Heart left ventricle (tissue), 16 donors: Measurements from ENCODE around the gene P3H3. TPM values are rescaled to one million over a fixed set of nuclear protein-coding genes. Genes with fewer than 3 reads are reported as not detected.
A peak's percentile ranks its signal among the peaks of the same experiment; 100 is the strongest.

Experiments
- ATAC-seq, 4 donors: fragments of 200-7000 bp; cut with Tn5 transposase; one replicate each; pipeline ENCODE4 v1.9.1; 2020 to 2022; ENCODE audit warnings: moderate library complexity in 4 of 4, mild to moderate bottlenecking in 3 of 4, moderate number of reproducible peaks in 1 of 4
- DNase-seq, 5 donors: peaks; one replicate each; pipeline ENCODE4 v3.0.0-alpha.2; 2020
- H3K27ac ChIP-seq, 12 donors: fragments of 200-600 bp; sonication (generic) in 4 of 12; one replicate each; pipeline versions ENCODE4 v1.5.0 to v1.8.0; 2016 to 2022; ENCODE audit warnings: mild to moderate bottlenecking in 2 of 12
- H3K27me3 ChIP-seq, 9 donors: fragments of 200-600 bp; sonication (generic) in 2 of 9; one replicate each; pipeline versions ENCODE4 v1.5.1 to v1.8.0; 2016 to 2022; ENCODE audit warnings: mild to moderate bottlenecking in 3 of 9
- H3K36me3 ChIP-seq, 9 donors: fragments of 200-600 bp; sonication (generic) in 2 of 9; one replicate each; pipeline versions ENCODE4 v1.5.0 to v1.8.0; 2018 to 2022; ENCODE audit warnings: mild to moderate bottlenecking in 2 of 9
- H3K4me1 ChIP-seq, 12 donors: fragments of 200-600 bp; sonication (generic) in 4 of 12; one replicate each; pipeline versions ENCODE4 v1.5.0 to v1.8.0; 2016 to 2022; ENCODE audit warnings: mild to moderate bottlenecking in 3 of 12
- H3K4me3 ChIP-seq, 12 donors: fragments of 200-600 bp; sonication (generic) in 4 of 12; one replicate each; pipeline versions ENCODE4 v1.5.0 to v1.8.0; 2017 to 2022; ENCODE audit warnings: mild to moderate bottlenecking in 9 of 12, moderate library complexity in 4 of 12
- H3K9me3 ChIP-seq, 12 donors: fragments of 200-600 bp; sonication (generic) in 4 of 12; one replicate each; pipeline versions ENCODE4 v1.5.0 to v1.8.0; 2016 to 2022; ENCODE audit warnings: mild to moderate bottlenecking in 1 of 12
- POLR2A ChIP-seq, 2 donors: fragments of 450-650 bp; IDR thresholded peaks; one replicate each; pipeline ENCODE4 v1.6.1; 2017; ENCODE audit warnings: antibody characterized with exemption in 2 of 2, mild to moderate bottlenecking in 2 of 2, moderate library complexity in 2 of 2
- WGBS, 4 donors: extraction: QIAGEN DNeasy Blood & Tissue Kit in 2 of 4; methylation state at CpG; one replicate each; pipeline versions ENCODE4 v1.1.5 to v1.1.7; 2013 to 2018; 5-methylcytosine and 5-hydroxymethylcytosine counted together
- intact Hi-C, 10 donors: fragments of 100-400 bp; cut with DNase I; formaldehyde crosslinking; loops; one replicate each; pipeline versions ENCODE4 v1.11.1 to v1.14.2; 2022
- polyA plus RNA-seq, 2 donors: library from polyadenylated mRNA; stranded (reverse); fragments of 200-250 nt; gene quantifications; one replicate each; pipeline ENCODE4 v1.2.3, GENCODE V29; 2013
- total RNA-seq, 9 donors: library from RNA; depleted of rRNA in 2 of 9; stranded (reverse); fragments of >200 nt in 2 of 9; fragmentation: NEBNext Ultra II Directional in 3 of 9; extraction: Animal tissue kit (Norgen Biotek cat#: 25700) in 3 of 9; gene quantifications; one replicate each; pipeline versions ENCODE4 v1.1.0 to v1.2.4, GENCODE V29; 2016 to 2023
- TF ChIP-seq, protein P1 (sequence below), 12 donors: fragments of 200-600 bp; sonication (generic) in 4 of 12; IDR thresholded peaks; one replicate each; pipeline versions ENCODE4 v1.5.0 to v1.8.0; 2018 to 2022; ENCODE audit warnings: antibody characterized with exemption in 12 of 12, mild to moderate bottlenecking in 5 of 12
- donor health status: ischemic (EF 13 %, LVEDD 7.1; RV severe dilation, severe dysfunction).
- donor health status: healthy with polysubstance abuse.
- donor health status: DM: no; HTN: yes; CAD: no.
- donor health status: DM: no; HTN: no; CAD: no.
- donor health status: ischemic (EF 25% LVEDD 6.9; RV normal size, moderate dysfunction).
- donor health status: ischemic (EF 25% LVEDD 5.7; RV mildly dilated, moderate dysfunction).
- donor health status: healthy.
- donor health status: DM: yes; HTN: yes; CAD: no.
- donor health status: ischemic (EF 35%, LVEDD 5.7; RV mildly dilated, moderate dysfunction).
- donor health status: nonischemic (EF 11% LVEDD 7.7; RV severe dilation, severe dysfunction).
- donor health status: DM: yes; HTN: yes; CAD: no.
- donor health status: PGD.
- donor health status: ischemic (EF 29% LVEDD 5.4; RV normal size, mild dysfunction).
- donor health status: nonischemic (EF 23%, LVEDD 6.1; RV moderate dilation, normal function).

The P3H3 gene
- total and polyA plus RNA-seq, 11 donors, result 4.2 to 29.9 (median 16.6) TPM

DNA sequence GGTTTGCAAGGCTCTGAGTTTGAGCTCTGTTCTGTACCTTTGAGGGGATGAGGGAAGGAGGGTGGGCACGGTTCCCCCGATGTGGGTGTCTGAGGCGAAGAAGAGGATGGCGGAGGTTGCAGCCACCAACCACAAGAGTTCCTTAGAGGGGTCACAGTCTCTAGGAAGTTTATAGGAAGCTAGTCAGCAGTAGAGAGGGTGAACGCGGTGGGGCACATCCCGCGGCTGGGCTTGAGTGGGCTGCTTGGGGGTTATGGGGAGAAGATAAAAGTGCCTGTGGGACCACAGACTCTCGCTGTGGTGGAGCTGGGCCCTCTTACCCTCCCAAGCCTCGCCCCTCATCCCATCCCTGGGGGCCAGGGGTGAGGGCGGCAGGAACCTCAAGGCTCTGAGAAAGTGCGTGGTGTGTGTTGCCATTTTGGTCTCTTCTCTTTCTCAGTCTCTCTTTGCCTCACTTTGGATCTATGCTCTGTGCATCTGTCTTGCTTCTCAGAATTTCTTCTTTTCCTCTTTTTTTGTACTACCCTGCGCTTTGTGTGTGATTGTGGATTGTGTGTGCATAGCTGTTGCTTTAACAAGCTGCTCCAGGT is 36.2 kb upstream of the P3H3 start:
- peaks cover 0 to 38% (median 0%) of the 10 kb centered on the region in 12 donors for H3K4me1 ChIP-seq
- ATAC-seq (no peak), DNase-seq (no peak)
- intact Hi-C loops, result no loop called here
- peaks cover 0 to 21% (median 0%) of the 10 kb centered on the region in 9 donors for H3K36me3 ChIP-seq
- peak overlapping the region in 6 of 12 donors; percentile 14 to 65 (median 20) for H3K4me3 ChIP-seq
- no peak for TF ChIP-seq POLR2A (IDR thresholded peaks at IDR 0.05)
- TF ChIP-seq, protein P1, sequence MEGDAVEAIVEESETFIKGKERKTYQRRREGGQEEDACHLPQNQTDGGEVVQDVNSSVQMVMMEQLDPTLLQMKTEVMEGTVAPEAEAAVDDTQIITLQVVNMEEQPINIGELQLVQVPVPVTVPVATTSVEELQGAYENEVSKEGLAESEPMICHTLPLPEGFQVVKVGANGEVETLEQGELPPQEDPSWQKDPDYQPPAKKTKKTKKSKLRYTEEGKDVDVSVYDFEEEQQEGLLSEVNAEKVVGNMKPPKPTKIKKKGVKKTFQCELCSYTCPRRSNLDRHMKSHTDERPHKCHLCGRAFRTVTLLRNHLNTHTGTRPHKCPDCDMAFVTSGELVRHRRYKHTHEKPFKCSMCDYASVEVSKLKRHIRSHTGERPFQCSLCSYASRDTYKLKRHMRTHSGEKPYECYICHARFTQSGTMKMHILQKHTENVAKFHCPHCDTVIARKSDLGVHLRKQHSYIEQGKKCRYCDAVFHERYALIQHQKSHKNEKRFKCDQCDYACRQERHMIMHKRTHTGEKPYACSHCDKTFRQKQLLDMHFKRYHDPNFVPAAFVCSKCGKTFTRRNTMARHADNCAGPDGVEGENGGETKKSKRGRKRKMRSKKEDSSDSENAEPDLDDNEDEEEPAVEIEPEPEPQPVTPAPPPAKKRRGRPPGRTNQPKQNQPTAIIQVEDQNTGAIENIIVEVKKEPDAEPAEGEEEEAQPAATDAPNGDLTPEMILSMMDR (IDR thresholded peaks at IDR 0.05), result no peak
- H3K9me3 ChIP-seq, result no peaks in the 10 kb centered on the region
- peaks cover 0 to 4% (median 0%) of the 10 kb centered on the region in 9 donors for H3K27me3 ChIP-seq
- peak overlapping the region in 3 of 12 donors; percentile 19 to 95 (median 37) for H3K27ac ChIP-seq
- WGBS, 4 donors, result 78 to 88% (median 83%) methylated on average over 13 of the region's 13 CpGs

DNA sequence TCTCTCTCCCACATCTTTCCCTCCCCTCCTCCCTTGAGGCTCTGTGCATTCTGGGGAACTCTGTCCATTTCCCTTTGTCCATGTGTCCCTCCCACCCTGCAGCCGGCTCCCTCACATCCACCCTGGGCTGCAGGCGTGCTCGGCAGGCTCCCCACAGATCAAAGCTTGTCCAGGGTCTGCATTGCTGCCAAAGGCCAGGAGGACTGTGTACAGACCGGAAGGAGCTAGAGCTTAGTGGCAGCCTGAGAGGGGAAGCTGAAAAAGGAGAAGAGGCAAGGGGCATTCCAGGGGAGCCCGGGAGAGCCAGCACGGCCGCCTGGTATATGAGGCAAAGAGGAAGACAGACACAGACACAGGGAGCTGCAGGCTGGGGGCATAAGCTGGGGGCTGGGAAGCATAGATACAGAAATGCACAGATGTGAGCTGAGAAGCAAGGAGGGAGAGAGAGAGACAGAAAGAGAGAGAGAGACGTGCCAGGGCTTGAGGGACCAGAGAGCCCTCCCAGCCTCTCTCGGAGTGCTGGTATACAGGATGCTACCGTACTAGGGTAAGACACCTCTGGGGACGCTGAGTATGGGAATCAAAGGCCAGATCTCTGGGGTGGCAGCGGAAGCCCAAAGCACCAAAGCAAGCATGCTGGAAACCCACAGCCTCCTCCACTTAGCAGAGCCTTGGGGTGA is 35.5 kb upstream of the P3H3 start:
- Histone ChIP-seq H3K36me3 (peaks cover 0 to 22% (median 0%) of the 10 kb centered on the region in 9 donors), H3K9me3 (no peaks in the 10 kb centered on the region), H3K4me3 (peak overlapping the region in 5 of 12 donors; percentile 14 to 65 (median 22)), H3K27ac (peak overlapping the region in 1 of 12 donors; percentile 95), H3K4me1 (peaks cover 0 to 32% (median 0%) of the 10 kb centered on the region in 12 donors), H3K27me3 (peaks cover 0 to 4% (median 0%) of the 10 kb centered on the region in 9 donors)
- intact Hi-C loops, result no loop called here
- ATAC-seq, result peak; percentile 27 to 81 (median 67)
- 26 to 39% (median 33%) methylated on average over 12 of the region's 12 CpGs for WGBS, 4 donors
- peak in 3 of 5 donors; percentile 42 to 61 (median 44) for DNase-seq
- TF ChIP-seq POLR2A (IDR thresholded peaks at IDR 0.05), result no peak
- TF ChIP-seq, protein P1 (IDR thresholded peaks at IDR 0.05), result no peak

DNA sequence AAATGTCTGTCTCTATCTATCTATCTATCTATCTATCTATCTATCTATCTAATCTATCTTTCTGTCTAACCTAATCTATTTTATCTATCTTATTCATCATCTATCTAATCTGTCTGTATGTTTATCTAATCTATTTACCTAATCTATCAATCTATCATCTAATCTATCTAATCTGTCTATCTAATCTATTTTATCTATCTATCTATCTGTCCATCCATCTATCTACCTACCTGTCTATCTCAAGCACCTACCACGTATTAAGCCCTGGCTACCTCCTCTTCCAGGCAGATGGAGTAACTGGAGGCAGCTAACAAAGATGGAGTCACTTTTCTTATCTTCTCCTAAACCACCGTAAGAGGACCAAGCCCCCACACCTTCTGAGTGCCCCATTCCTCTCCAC is 33.1 kb upstream of the P3H3 start:
- DNase-seq, result no peak
- Histone ChIP-seq H3K9me3 (no peaks in the 10 kb centered on the region), H3K4me3 (no peak overlapping the region), H3K36me3 (peaks cover 0 to 30% (median 0%) of the 10 kb centered on the region in 9 donors), H3K27me3 (peaks cover 0 to 4% (median 0%) of the 10 kb centered on the region in 9 donors), H3K27ac (no peak overlapping the region), H3K4me1 (peaks cover 0 to 20% (median 0%) of the 10 kb centered on the region in 12 donors)
- 67 to 71% (median 69%) methylated on average over 2 of the region's 2 CpGs for WGBS, 4 donors
- no peak for ATAC-seq
- intact Hi-C loops, result no loop called here
- no peak for TF ChIP-seq POLR2A (IDR thresholded peaks at IDR 0.05)
- TF ChIP-seq, protein P1 (IDR thresholded peaks at IDR 0.05), result no peak

DNA sequence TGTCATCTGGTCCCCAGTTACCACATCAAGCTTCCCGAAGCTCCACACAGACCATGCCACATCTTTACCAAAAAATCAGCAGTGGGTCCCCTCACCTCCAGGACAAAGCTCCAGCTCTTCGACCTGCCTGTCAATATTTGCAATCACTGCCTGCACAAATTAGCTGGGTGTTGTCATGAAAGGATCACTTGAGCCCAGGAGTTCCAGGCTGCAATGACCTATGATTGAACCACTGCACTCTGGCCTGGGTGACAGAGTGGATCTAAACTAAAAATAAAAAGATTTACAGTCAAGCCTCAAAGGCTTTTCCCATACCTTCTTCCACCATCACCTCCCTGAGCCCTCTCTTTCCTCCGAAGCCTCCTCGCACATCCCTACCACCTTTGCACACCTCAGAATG is 31.6 kb upstream of the P3H3 start:
- Histone ChIP-seq H3K4me1 (peaks cover 0 to 16% (median 0%) of the 10 kb centered on the region in 12 donors), H3K27me3 (peaks cover 0 to 4% (median 0%) of the 10 kb centered on the region in 9 donors), H3K36me3 (peaks cover 0 to 38% (median 0%) of the 10 kb centered on the region in 9 donors), H3K9me3 (no peaks in the 10 kb centered on the region), H3K27ac (no peak overlapping the region), H3K4me3 (no peak overlapping the region)
- intact Hi-C loops, result no loop called here
- no peak for ATAC-seq
- no peak for TF ChIP-seq POLR2A (IDR thresholded peaks at IDR 0.05)
- TF ChIP-seq, protein P1 (IDR thresholded peaks at IDR 0.05), result no peak
- 91 to 93% (median 93%) methylated on average over 4 of the region's 4 CpGs for WGBS, 4 donors
- no peak for DNase-seq
